ENCODE results near the gene S100A7A. TPM values are rescaled to one million over a fixed set of nuclear protein-coding genes. Genes with fewer than 3 reads are reported as not detected.
"Not testable (repeated sequence)": the region's sequence is repeated elsewhere in the genome, so short reads cannot be mapped to it uniquely, and the experiment has no call there.

S100A7A gene
- total RNA-seq, 1 donor from 2014 or later, result not detected

GRCh38 chr1:153428073-153428638 is 11.8 kb downstream of the S100A7A start:
- DNase-seq, result no peak

- no peak for DNase-seq
Measured at GRCh38 chr1:153428791-153429190, 12.5 kb downstream of the S100A7A start.

GRCh38 chr1:153429266-153430165 is 13.2 kb downstream of the S100A7A start:
- no peak for DNase-seq

GRCh38 chr1:153430166-153430553 is 13.8 kb downstream of the S100A7A start:
- DNase-seq, result no peak

GRCh38 chr1:153430561-153430960 is 14.2 kb downstream of the S100A7A start:
- DNase-seq, result no peak

- DNase-seq, result no peak
Measured at GRCh38 chr1:153431002-153431401, 14.7 kb downstream of the S100A7A start.

- DNase-seq, result no peak
Measured at GRCh38 chr1:153431427-153431826, 15.1 kb downstream of the S100A7A start.

GRCh38 chr1:153431928-153432327 is 15.6 kb downstream of the S100A7A start:
- no peak for DNase-seq

GRCh38 chr1:153432874-153433681 is 16.8 kb downstream of the S100A7A start:
- no peak for DNase-seq

GRCh38 chr1:153434746-153435455 is 18.6 kb downstream of the S100A7A start:
- DNase-seq, result no peak

GRCh38 chr1:153437236-153437635 is 20.9 kb downstream of the S100A7A start:
- DNase-seq, result no peak

GRCh38 chr1:153438599-153438998 is 22.3 kb downstream of the S100A7A start:
- DNase-seq, result no peak

GRCh38 chr1:153439273-153439672 is 23.0 kb downstream of the S100A7A start:
- DNase-seq, result no peak

- DNase-seq, result no peak
Measured at GRCh38 chr1:153441238-153441755, 25.0 kb downstream of the S100A7A start.

- no peak for DNase-seq
Measured at GRCh38 chr1:153443486-153443885, 27.2 kb downstream of the S100A7A start.

- no peak for DNase-seq
Measured at GRCh38 chr1:153444078-153444477, 27.8 kb downstream of the S100A7A start.

- DNase-seq, result no peak
Measured at GRCh38 chr1:153447498-153448170, 31.3 kb downstream of the S100A7A start.

GRCh38 chr1:153448851-153449250 is 32.5 kb downstream of the S100A7A start:
- not testable (repeated sequence) for DNase-seq

GRCh38 chr1:153456396-153456795 is 40.1 kb downstream of the S100A7A start:
- no peak for DNase-seq

GRCh38 chr1:153459655-153460054 is 43.3 kb downstream of the S100A7A start:
- DNase-seq, result no peak

GRCh38 chr1:153460551-153460950 is 44.2 kb downstream of the S100A7A start, which contains the start of gene S100A7:
Gene S100A7, minus strand, starts transcription at chr1:153460651. Its CDS starts 1,638 bp downstream, at chr1:153459013.
- DNase-seq, result no peak

Data from occipital lobe (tissue), 2 donors.